ENCODE results near the gene RAX2. TPM values are rescaled to one million over a fixed set of nuclear protein-coding genes. Genes with fewer than 3 reads are reported as not detected.

RAX2 gene
- total RNA-seq, 2 experiments from 2014 or later = not detected

DNA sequence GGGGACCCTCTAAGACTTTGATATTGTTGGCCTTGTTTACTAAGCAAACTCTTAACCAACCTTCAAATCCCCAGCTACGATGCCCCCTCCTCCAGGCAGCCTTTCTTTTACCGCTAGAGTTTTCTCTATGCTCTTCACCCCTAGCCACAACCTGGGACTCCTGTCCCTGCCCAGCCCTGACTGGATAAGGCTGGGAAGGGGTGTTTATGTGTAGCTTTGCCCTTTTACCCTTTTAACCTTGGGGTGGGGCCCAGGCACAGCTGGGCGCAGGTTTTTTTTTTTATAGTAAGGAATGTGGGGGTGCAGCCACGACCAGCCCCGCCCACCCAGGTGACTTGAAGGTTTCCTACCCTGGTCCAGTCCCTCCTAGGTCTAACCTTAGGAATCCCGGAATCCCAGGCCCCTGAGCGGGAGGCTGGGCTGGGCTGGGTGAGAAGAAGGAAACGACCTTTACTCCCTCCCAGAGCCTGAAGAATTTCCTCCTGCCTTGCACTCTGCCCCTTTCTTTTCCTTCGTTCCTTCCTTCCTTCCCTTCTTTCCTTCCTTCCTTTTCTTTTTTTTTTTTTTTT lies 51.6 kb downstream of the RAX2 start:
- H3K4me3 Mint-ChIP-seq = no peak overlapping the region
- CTCF ChIA-PET = interaction anchor here (0.7 to 1.2 kb wide), 2 partner anchors 59 to 291 kb away, joined by 3 read pairs; no protein-coding TSS in a partner anchor
- peaks cover 4% of the 10 kb centered on the region for H3K4me1 Mint-ChIP-seq (ENCODE audit: low read depth)
- no peaks in the 10 kb centered on the region for H3K36me3 ChIP-seq (ENCODE audit: insufficient read depth, low read length)
- no peak overlapping the region for H3K27ac Mint-ChIP-seq
- no peak overlapping the region for H3K4me3 ChIP-seq (ENCODE audit: low read length)
- TF ChIP-seq, protein P1, sequence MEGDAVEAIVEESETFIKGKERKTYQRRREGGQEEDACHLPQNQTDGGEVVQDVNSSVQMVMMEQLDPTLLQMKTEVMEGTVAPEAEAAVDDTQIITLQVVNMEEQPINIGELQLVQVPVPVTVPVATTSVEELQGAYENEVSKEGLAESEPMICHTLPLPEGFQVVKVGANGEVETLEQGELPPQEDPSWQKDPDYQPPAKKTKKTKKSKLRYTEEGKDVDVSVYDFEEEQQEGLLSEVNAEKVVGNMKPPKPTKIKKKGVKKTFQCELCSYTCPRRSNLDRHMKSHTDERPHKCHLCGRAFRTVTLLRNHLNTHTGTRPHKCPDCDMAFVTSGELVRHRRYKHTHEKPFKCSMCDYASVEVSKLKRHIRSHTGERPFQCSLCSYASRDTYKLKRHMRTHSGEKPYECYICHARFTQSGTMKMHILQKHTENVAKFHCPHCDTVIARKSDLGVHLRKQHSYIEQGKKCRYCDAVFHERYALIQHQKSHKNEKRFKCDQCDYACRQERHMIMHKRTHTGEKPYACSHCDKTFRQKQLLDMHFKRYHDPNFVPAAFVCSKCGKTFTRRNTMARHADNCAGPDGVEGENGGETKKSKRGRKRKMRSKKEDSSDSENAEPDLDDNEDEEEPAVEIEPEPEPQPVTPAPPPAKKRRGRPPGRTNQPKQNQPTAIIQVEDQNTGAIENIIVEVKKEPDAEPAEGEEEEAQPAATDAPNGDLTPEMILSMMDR (IDR thresholded peaks at IDR 0.05) = no peak
- peaks cover 33% of the 10 kb centered on the region for H3K4me1 ChIP-seq (ENCODE audit: insufficient read depth, low read length)
- H3K27ac ChIP-seq (ENCODE audit: low read depth in 1 of 2, low read length in 2 of 2) = no peak overlapping the region
- POLR2A ChIA-PET = interaction anchor here (3.2 kb wide), 1 partner anchor 42 kb away, joined by 28 read pairs; the partner anchor contains the start of genes APBA3 and MRPL54
- ATAC-seq (ENCODE audit: poor library complexity) (no peak), DNase-seq (no peak)
- H3K27me3 ChIP-seq (ENCODE audit: control insufficient read depth in 1 of 2, insufficient read depth in 2 of 2, low read length in 2 of 2) = peaks cover 14 to 15% of the 10 kb centered on the region in 2 experiments
- H3K27me3 Mint-ChIP-seq = peaks cover 8% of the 10 kb centered on the region
- no peaks in the 10 kb centered on the region for H3K36me3 Mint-ChIP-seq (ENCODE audit: low read depth)
- no peaks in the 10 kb centered on the region for H3K9me3 Mint-ChIP-seq
- H3K9me3 ChIP-seq (ENCODE audit: control insufficient read depth in 1 of 2, insufficient read depth in 1 of 2, low read length in 2 of 2) = peaks cover 0 to 5% of the 10 kb centered on the region in 2 experiments
- intact Hi-C loops (cut with DNase I, micrococcal nuclease) = no loop called here

DNA sequence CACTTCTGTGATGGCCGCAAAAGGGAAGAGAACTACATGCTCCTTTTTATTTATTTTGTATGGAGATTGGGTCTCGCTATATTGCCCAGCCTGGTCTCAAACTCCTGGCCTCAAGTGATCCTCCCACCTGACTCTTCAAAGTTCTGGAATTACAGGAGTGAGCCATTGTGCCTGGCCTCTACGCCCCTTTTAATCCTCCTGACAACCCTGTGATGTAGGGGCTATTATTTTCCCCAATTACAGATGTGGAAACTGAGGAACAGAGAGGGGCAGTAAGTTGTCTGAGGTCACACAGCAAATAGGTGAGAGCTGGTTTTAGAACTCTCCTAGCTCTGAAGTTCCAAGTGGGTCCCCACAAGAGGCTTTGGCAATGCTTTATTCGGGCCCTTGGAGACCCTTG lies 52.2 kb downstream of the RAX2 start:
- H3K27me3 Mint-ChIP-seq = peaks cover 8% of the 10 kb centered on the region
- no peaks in the 10 kb centered on the region for H3K36me3 Mint-ChIP-seq (ENCODE audit: low read depth)
- peaks cover 14 to 15% of the 10 kb centered on the region in 2 experiments for H3K27me3 ChIP-seq (ENCODE audit: control insufficient read depth in 1 of 2, insufficient read depth in 2 of 2, low read length in 2 of 2)
- ATAC-seq (ENCODE audit: poor library complexity) = no peak
- CTCF ChIA-PET = interaction anchor here (0.7 to 1.2 kb wide), 2 partner anchors 58 to 102 kb away, joined by 3 to 4 read pairs; no protein-coding TSS in a partner anchor
- no peak for DNase-seq
- intact Hi-C loops (cut with DNase I, micrococcal nuclease) = no loop called here
- no peak overlapping the region for H3K4me3 Mint-ChIP-seq
- no peaks in the 10 kb centered on the region for H3K36me3 ChIP-seq (ENCODE audit: insufficient read depth, low read length)
- H3K4me3 ChIP-seq (ENCODE audit: low read length) = no peak overlapping the region
- no peaks in the 10 kb centered on the region for H3K9me3 Mint-ChIP-seq
- TF ChIP-seq, protein P1 (IDR thresholded peaks at IDR 0.05) = no peak
- peaks cover 0 to 5% of the 10 kb centered on the region in 2 experiments for H3K9me3 ChIP-seq (ENCODE audit: control insufficient read depth in 1 of 2, insufficient read depth in 1 of 2, low read length in 2 of 2)
- no peak overlapping the region for H3K27ac Mint-ChIP-seq
- peaks cover 4% of the 10 kb centered on the region for H3K4me1 Mint-ChIP-seq (ENCODE audit: low read depth)
- POLR2A ChIA-PET = interaction anchor here (3.2 kb wide), 1 partner anchor 43 kb away, joined by 28 read pairs; the partner anchor contains the start of genes APBA3 and MRPL54
- peaks cover 33% of the 10 kb centered on the region for H3K4me1 ChIP-seq (ENCODE audit: insufficient read depth, low read length)
- H3K27ac ChIP-seq (ENCODE audit: low read depth in 1 of 2, low read length in 2 of 2) = no peak overlapping the region

Other genes with a start within 250 kb of the RAX2 start
- gene TEKTIP1, start 233.1 kb downstream of the RAX2 start, total RNA-seq = 1 to 10 TPM; 5.7 to 6.0 TPM
- gene MFSD12, start 214.6 kb downstream of the RAX2 start, total RNA-seq = 10 to 100 TPM; 62.5 to 65.0 TPM
- 10 to 100 TPM; 34.3 to 36.6 TPM for gene HMG20B, start 199.3 kb downstream of the RAX2 start, total RNA-seq
- 1 to 10 TPM; 1.1 TPM for gene GIPC3, start 186.8 kb downstream of the RAX2 start, total RNA-seq
- gene TBXA2R, start 165.4 kb downstream of the RAX2 start, total RNA-seq = under 1 TPM; 0.47 to 0.75 TPM
- gene CACTIN, start 145.4 kb downstream of the RAX2 start, total RNA-seq = 10 to 100 TPM; 25.8 to 25.9 TPM
- gene PIP5K1C, start 71.8 kb downstream of the RAX2 start, total RNA-seq = 10 to 100 TPM; 14.7 to 15.5 TPM
- 1 to 10 TPM; 8.2 to 9.0 TPM for gene TJP3, start 63.8 kb downstream of the RAX2 start, total RNA-seq
- 10 to 100 TPM; 45.8 to 50.0 TPM for gene APBA3, start 10.5 kb downstream of the RAX2 start, total RNA-seq
- 10 to 100 TPM; 68.9 to 71.1 TPM for gene MRPL54, start 9.5 kb downstream of the RAX2 start, total RNA-seq
- gene MATK, start 14.2 kb upstream of the RAX2 start, total RNA-seq = 1 to 10 TPM; 9.1 to 9.4 TPM
- under 1 TPM; 0.73 to 0.82 TPM for gene ZFR2, start 96.8 kb upstream of the RAX2 start, total RNA-seq
- not detected for gene ATCAY, start 108.5 kb upstream of the RAX2 start, total RNA-seq
- gene NMRK2, start 160.8 kb upstream of the RAX2 start, total RNA-seq = not detected
- gene DAPK3, start 198.9 kb upstream of the RAX2 start, total RNA-seq = 10 to 100 TPM; 21.1 to 22.9 TPM
- gene EEF2, start 213.2 kb upstream of the RAX2 start, total RNA-seq = 1,000 to 10,000 TPM; 2,756 to 2,866 TPM
- gene PIAS4, start 235.5 kb upstream of the RAX2 start, total RNA-seq = 10 to 100 TPM; 14.5 to 16.5 TPM